Measurements from ENCODE around the gene ZNF407.

ZNF407 gene

DNA sequence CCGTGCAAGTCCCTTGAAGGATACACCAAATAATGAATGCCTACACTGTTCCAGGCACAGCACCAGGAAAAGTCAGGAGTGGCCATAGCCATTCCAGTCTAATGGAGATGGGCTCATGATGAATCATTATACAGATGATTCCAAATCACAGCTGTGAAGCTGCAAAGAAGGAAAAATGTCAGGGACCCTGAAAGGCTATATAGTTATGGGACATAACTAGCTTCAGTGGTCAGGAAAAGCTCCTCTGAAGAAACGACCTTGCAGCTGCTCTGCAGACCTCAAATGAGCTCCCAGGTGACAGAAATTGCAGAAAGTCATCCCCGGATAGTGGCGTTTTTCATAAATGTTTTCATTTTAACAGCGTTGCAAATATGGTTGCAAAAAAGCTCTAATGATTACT lies 410.5 kb downstream of the ZNF407 start:
- DNase-seq (ENCODE audit: low read depth in 3 of 3): no peak

DNA sequence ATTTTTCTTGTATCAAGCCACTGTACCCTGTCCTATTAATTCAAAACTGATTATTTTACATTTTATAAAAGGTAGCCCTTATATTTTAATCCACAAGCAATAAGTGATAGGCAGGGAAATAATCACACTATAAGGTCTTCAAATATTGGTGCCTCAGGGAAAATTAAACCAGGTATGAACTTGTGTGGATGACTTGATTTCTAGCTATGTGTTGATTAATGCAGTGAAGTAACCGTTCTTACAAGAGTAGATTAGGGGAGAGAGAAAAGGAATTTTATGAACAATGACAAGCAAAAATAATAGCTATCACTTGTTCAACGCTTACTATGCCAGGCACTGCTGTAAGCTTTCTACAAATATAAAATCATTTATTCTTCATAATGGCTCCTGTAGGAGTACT lies 411.6 kb downstream of the ZNF407 start:
- DNase-seq (ENCODE audit: low read depth in 3 of 3): no peak

DNA sequence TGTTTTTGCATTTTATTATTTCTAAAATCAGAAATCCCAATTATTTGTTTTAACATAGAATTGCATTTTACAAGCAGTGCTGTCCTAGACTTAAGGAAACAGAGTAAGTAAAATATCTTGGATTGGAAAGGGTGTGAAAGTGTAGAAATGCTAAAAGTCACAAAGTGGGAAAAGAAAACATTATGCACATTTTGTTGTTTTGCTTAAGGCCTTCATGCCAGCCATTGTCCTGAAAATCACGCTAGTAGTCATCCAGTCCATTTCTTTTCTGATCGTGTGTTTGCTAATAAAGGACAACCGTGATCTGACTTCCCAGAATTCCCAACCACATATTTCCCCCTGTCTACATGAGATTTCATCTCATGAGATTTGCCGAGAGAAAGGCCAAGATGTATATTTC lies 412.2 kb downstream of the ZNF407 start:
- no peak for DNase-seq (ENCODE audit: low read depth in 3 of 3)

DNA sequence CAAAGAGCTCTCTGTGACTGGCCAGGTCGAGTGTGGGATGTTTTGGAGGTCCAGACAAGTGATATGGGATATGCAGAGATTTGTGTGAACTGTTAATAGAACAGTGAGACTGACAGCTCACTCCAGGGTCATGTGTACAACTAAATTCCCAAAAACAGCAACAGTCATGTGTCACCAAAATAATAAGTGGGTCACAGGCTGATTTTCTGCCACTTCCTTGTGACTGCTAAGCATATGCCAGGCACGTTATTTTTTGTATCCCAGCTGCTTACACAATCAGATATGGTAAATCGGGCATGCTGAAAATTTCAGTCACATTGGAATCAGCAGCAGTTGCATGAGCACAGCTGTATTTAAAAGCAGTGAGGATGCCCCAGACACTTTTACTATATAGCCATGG lies 412.6 kb downstream of the ZNF407 start:
- no peak for DNase-seq (ENCODE audit: low read depth in 3 of 3)

DNA sequence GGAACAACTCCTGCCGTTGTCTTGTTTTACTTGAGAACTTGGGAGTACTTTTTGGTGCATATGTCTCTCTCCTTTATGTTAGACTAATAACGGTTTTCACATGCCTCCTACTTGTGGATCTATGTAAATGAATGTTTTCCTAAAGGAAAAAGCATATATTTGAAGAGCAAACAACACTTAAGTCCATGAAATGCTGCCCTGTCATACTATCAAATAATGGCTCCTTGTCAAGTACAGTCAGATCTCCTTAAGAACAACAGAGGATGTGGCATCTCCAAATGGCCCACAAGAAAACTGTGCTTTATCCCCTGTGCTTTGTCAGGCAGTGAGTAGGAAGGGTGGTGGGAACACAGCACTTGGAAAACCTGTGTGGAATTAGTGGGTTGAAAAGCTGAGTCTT lies 413.0 kb downstream of the ZNF407 start:
- DNase-seq (ENCODE audit: low read depth in 3 of 3): no peak

DNA sequence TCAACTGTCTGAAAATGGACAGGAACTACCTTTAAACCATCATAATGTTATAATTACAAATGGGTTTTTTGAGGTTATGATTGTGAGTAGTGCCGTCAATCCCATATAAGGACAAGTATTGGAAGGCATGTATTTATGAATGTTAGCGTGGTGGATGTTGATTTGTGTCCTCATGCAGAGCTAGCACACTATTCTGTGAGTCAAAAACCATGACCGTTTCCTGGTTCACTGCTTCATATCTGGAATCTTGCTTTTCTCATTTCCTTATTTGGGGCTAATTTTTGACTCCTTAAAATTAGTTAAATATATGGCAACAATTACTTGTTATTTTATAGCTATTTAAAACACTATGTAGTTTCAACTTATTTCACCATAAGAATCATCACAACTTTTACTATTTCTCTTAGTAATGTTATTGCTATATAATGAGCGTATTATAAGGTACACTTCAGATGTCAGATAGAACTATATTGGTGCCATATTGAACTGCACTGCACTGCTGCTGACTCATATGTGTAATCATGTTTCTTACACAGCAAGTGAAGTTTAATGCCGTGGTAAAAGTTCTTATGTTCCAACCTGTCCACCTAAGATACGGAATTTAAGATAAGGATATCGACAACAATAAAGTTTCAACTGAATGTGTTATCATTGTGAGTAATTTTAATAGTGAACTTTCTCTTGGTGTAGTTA lies 418.5 kb downstream of the ZNF407 start:
- DNase-seq (ENCODE audit: low read depth in 3 of 3): no peak

DNA sequence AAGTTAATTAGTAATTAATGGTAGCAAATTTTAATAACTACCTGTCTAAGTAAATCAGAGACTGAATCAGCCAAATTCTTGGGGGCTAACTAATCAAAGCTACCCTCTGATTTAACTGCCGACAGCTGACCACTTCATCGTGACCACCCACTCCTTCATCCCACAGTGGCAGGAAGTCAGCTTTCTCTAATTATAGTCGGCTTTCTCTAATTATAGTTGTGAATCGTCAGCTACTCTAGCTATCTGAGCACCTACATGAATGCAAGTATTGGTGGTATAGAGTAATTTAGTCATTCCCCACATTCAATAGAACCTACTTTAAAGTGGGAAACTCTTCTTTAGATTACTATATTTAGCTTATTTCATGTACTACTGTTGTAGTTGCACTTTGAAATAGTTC lies 425.8 kb downstream of the ZNF407 start:
- no peak for DNase-seq (ENCODE audit: low read depth in 3 of 3)

DNA sequence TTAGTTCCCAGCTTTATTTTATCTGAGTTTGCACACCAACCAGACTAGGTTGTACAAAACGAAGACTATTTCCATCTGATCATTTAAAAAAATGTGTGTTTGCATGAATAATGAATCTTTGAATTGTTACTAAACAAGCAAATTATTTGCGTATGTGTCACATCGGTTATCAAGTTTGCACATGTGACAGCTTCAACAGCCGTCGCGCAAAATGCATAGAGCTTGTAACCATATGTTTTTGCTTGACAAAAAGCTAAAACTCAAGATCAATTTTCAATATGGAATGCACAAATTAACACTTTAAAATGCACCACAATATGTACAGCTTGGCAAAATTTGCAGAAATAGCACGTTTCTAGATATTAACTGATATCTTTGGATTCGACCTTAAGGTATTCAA lies 427.2 kb downstream of the ZNF407 start:
- no peak for DNase-seq (ENCODE audit: low read depth in 3 of 3)

DNA sequence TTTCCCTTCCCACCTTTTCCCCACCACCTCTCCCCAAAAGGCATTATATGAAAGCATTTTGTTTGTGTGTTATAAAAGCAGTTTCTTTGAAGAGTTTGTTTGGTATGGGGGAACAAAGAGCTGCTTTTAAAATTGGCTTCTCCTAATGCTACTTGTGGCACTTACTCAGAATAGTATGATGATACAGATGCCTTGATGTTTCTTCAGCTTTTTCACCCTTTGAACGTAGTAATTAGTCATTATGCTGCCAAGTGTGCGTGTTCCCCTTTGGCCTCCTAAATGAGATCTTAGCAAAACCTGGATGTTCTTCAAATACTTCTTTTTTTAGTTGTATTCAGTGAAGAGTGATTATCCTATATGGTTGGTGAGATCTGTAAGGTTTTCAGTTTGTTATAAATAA lies 427.9 kb downstream of the ZNF407 start:
- no peak for DNase-seq (ENCODE audit: low read depth in 3 of 3)

DNA sequence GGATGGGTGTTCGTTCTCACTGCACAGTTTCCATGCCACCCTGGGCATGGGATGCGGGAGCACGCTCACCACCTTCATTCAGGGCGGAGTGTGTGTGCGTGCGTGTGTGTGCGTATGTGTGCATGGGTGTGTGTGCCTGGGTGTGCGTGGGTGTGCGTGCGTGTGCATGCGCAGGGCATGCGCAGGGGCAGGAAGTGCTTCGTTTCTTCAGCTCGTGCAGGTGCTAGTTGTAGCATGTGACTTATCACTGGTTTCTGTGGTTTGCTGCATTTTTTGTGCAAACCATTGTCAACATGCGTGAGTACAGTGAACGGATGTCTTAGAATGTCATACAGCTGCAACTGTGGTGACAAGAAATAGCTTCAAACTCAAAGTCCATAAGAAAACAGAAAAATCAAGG lies 431.8 kb downstream of the ZNF407 start:
- DNase-seq (ENCODE audit: low read depth in 3 of 3): peak in 1 of 3 experiments; percentile 2

DNA sequence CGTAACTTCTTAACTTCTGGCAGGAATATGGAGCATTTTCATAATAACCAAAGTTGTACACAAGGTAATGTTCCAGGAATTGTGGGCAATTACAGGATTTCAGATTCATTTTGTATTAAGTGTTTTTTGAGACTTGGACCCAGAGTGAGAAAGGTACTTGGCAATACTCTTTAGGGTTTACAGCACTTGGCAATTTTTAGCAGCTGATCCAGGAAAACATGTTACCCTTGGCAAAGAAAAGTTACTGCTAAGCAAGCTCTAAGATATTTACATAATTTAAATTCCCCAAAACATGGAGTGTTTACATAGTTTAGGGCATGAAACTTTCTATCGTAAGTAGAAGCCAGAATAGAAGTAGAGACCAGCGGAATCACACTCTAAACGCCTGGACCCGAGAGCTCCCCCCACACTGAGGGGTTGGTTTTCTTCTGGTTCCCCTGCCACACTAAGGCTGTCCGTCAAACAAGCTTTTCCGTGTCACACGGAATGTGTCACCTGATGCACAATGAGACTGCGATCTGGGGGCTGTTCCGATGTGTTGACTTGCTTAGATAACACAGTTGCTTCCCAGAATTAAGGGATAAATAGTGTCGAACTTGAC lies 434.1 kb downstream of the ZNF407 start:
- no peak for DNase-seq (ENCODE audit: low read depth in 3 of 3)

DNA sequence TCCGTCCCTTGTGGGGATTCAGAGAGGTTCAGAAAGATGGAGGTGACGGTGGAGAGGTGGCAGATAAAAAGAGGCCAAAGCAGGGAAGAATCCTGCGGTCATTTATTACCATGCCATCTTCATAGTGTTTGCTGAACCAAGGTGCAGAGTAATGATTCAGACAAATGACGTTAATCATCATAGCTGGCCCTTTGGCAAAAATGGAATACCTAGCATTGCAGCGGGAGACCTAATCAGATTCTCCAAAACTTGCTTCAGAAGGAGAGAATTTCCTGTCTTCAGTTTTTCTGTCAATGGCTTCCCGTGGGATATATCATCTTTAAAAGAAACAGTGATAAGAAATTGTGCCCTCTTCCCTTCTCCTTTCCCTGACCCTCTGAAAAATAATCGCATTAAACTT lies 435.8 kb downstream of the ZNF407 start:
- DNase-seq (ENCODE audit: low read depth in 3 of 3): no peak

DNA sequence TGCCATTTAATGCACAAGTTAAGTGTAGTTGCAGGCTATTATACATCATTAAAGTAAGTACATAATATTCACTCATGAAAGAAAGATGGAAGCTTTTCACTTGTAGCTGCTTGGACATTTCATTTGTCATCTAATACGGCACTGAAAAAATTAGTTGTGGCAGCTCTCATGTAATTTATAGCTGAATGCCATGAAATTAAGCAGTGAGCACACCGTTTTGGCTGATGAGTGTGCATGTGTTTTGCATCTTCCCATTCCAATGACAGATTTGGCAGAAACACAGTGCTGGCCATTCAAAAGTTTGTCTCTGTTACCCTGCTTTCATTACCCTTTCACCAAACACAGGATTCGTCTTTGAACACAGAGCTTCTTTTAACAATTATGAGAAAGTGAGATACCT lies 437.3 kb downstream of the ZNF407 start:
- no peak for DNase-seq (ENCODE audit: low read depth in 3 of 3)

DNA sequence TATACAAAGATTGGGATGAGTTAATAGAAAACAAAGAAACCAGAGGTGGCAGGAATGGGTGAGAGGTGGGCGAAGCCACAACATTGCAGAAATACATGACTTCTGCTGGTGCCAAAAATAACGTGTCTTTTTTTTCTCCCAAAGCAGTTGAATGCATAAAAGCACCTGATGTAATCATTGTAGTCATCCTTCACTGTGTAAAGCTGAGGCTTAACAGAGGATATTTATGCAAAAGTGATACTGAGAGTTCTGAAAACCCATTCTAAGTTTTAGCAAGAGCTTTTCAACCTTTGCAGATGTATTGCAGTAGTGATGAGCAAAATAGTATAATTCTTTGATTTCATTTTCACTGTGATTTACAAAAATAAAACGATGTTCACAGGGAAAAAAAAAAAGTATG lies 438.3 kb downstream of the ZNF407 start:
- no peak for DNase-seq (ENCODE audit: low read depth in 3 of 3)

DNA sequence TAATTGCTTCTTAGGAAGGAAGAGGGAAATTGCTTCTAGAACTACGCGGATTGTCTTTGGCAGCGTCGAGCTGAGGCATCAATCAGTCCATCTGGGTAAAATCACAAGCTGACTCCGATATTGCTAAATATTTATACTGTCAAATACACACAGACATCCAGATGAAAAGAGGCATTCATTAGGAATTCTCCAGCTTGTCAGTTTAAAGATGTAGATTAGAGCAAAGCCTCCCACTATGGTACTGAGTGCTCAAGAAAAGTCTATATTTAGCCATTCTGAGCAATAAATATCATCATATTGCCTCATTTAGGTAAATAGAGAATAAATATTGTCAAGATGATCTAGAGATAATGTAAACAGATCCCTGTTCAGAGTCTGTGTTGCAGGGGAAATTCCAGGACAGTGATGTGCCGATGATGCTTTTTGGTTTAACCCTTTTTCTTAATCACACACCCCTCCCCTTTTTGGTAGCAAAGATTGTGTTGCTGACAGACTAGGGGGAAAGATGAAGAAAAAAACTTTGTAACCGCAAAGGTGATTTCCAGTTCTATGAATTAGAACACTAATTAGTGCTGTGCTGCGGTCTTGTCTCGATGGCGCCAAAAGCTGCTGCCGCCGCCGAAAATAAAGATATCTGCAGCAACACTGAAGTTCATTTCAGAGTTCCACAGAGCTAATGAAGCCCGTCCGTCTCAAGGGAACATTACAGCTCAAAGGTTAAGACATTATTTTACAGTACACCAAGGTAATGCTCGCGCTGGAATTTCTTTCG lies 439.4 kb downstream of the ZNF407 start:
- no peak for DNase-seq (ENCODE audit: low read depth in 3 of 3)

DNA sequence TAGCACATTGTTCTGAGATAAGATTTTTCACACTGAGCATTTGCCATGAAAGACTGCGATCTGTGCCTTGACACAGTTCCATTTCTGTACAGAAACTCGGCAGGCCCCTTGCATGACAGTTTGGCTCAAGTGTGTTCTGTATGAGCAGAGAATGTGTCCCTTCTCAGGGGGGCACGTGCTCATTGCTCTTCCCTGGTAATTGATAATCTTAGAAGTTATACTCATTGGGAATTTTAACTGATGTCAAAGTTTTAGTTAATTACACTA lies 440.0 kb downstream of the ZNF407 start:
- DNase-seq (ENCODE audit: low read depth in 3 of 3): no peak

DNA sequence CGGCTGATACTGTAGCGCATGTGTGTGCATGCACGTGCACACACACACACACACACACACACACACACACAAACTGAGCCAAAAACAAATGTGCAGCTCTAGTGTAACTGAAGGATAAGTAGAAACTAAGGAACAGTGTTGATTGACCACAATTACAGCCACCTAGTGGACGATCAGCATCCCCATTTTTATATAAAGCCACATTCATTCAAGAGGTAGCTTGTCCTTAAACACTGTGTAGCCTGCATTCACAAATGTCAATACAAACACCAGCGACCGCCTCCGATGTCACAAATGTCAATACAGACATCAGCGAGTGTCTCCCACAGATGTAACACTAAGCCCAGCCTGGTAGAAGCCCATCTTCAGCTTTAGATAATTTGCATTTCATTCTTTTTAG lies 443.9 kb downstream of the ZNF407 start:
- no peak for DNase-seq (ENCODE audit: low read depth in 3 of 3)

DNA sequence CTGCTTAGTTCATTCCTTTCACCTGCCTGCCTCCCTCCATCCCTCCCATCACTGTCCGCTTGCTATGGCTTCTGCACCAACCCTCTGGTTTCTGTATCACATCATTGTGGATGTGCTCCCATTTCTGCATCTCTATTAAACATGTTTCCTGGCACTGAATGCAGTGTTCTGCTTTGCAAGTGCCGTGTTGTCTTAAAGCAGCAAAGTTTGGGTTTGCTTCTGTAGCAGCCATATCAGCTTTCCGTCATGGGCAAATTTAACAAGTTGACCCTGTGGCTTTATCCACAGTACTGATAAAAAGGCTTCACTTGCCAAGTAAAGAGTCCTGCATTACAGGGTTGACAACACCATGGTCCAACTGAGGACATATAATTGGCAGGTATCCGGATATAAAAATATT lies 445.8 kb downstream of the ZNF407 start:
- DNase-seq (ENCODE audit: low read depth in 3 of 3): no peak

DNA sequence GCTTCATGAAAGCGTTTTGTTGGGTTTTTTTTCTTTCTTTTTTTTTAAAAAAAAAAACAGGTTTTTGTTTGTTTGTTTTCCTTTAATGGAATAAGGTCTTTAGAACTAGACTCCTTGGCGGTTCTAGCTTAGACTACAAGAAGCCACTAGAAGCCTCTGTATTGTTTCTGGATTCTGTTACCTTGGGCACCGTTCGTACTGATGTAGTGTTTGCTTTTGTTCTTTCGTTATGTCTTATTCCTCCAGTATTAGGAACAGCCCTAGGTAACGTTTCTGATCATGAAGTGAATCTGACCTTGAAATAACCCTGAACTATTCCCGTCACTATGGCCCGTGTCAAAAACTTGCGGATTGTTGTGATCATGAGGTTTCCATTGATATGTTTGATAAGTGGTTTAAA lies 446.6 kb downstream of the ZNF407 start:
- no peak for DNase-seq (ENCODE audit: low read depth in 3 of 3)

DNA sequence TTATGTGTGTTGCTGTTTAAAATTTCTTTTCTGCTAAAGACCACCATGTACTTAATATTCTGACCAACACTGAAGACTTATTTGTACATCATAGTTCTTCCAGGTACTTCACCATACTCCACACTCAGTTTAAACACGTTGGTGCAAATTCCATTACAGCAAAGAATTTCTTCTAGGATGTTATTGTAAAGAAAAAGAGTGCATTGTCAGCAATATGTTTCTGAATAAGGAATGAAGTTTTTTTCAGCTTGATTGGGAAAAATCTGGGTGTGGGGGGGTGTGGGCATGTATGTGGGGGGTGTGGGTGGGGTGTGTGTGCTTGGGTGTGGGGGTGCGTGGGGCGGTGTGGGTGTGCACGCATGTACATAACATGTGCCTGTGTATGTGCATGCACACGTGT lies 447.1 kb downstream of the ZNF407 start:
- DNase-seq (ENCODE audit: low read depth in 3 of 3): no peak

DNA sequence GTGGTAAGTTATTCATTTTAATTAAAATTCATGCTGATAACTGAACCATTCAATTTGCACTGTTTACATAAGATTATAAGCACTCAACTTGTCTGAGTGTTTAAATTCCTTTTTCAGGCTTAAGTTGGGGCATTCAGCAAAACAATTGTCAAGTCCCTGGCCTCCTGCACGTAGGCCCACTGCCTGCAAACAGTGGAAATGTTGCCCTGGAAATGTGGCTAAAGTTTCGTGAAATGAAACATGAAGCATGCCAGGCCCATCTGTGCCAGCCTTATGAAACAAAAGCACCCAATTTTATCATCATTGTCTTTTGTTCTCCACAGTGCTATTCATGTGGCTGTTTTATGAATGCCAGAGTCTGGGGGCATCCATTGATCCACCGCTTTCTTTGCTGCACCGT lies 447.6 kb downstream of the ZNF407 start:
- DNase-seq (ENCODE audit: low read depth in 3 of 3): no peak

DNA sequence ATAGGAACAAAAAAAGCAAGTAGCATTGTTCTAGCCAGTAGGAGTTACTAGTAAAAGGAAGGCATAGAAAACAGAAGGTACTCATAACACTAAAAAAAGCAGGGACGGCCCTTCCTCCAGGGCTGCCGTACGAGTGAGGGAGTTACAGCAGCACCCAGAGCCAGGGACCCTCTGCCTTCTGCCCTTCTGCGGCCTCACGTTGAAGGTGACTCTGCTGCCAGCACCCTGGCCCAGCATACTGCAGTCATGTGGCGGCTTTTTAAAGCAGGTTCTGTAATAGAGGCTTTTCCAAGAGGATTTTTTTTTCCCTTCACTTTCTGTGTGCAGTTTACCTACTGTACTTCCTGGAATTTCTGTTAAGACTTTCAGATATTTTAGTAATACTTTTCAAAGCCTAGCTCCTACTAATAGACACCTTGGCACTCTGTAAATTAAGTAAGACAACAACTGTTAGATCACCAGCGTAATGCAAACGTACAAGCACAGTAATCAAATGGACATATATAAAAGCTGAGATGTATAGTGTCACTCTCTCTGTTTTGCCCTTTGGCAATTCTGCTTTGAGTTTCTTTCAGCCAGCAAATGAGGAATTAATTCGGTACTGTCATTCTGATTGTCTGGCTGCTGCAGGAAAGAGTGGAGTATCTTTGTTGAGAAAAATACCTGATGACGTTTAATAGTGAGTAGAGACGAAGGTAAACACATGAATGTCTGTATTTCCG lies 449.7 kb downstream of the ZNF407 start:
- DNase-seq (ENCODE audit: low read depth in 3 of 3): no peak
